ENCODE data around the gene SPINK8.

DNA sequence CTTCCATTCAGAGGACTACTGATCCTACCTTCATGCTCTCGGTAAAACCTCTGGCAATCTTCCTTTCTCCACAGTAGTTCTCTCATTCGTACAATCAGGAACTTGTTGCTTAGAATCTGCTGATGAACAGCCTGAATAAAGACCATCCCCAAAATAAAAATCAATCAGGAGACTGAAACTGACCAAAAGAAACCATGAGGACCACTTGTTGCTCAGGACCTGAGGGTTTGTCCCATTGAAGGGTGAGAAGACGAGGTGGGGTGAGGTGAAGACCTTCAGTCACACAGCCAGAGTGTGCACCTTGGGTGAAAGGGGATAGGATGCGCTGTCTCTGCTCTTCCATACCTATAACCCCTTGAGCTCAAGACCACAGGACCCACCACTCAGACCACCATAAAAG lies 36.8 kb downstream of the SPINK8 start:
- TF ChIP-seq, protein P1, sequence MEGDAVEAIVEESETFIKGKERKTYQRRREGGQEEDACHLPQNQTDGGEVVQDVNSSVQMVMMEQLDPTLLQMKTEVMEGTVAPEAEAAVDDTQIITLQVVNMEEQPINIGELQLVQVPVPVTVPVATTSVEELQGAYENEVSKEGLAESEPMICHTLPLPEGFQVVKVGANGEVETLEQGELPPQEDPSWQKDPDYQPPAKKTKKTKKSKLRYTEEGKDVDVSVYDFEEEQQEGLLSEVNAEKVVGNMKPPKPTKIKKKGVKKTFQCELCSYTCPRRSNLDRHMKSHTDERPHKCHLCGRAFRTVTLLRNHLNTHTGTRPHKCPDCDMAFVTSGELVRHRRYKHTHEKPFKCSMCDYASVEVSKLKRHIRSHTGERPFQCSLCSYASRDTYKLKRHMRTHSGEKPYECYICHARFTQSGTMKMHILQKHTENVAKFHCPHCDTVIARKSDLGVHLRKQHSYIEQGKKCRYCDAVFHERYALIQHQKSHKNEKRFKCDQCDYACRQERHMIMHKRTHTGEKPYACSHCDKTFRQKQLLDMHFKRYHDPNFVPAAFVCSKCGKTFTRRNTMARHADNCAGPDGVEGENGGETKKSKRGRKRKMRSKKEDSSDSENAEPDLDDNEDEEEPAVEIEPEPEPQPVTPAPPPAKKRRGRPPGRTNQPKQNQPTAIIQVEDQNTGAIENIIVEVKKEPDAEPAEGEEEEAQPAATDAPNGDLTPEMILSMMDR (IDR thresholded peaks at IDR 0.05), result no peak
- no peak for TF ChIP-seq POLR2A (IDR thresholded peaks at IDR 0.05)
